ENCODE data around the gene NEDD9.

Gene NEDD9

DNA sequence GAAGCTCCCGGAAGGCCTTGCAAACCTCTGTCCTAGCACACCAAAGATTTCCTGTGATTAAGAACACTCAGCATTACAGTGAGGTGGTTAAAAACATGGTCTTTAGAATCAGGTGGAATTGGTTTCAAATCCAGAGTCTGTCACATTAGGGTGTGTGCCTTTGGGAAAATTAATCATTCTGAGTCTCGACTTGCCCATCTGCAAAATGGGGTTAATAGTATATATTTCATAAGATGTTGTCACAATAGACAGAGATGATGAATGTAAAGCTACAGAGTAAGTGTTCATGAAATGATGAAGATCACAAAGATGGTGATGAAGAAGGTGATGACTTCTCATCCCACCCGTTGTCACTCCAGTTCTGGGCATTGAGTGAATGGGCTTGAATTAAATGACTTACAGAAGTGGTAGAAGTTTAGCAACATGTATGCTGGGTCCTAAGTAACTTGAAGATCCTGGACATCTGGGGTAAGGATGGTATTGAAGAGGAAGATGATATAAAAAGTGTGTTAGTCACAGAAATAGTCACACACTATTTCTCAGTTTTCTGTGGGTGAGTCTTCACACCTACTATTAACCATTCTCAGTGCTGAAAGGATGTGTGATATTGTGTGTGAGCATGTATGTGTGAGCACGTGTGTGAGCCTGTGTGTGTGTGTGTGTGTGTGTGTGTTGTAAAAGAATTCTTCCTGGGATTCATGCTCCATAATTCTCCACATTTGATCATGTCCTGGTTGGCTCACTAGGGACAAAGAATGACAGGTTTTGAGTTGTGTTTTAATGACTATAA lies 28.0 kb upstream of the NEDD9 start:
- DNase-seq: no peak

DNA sequence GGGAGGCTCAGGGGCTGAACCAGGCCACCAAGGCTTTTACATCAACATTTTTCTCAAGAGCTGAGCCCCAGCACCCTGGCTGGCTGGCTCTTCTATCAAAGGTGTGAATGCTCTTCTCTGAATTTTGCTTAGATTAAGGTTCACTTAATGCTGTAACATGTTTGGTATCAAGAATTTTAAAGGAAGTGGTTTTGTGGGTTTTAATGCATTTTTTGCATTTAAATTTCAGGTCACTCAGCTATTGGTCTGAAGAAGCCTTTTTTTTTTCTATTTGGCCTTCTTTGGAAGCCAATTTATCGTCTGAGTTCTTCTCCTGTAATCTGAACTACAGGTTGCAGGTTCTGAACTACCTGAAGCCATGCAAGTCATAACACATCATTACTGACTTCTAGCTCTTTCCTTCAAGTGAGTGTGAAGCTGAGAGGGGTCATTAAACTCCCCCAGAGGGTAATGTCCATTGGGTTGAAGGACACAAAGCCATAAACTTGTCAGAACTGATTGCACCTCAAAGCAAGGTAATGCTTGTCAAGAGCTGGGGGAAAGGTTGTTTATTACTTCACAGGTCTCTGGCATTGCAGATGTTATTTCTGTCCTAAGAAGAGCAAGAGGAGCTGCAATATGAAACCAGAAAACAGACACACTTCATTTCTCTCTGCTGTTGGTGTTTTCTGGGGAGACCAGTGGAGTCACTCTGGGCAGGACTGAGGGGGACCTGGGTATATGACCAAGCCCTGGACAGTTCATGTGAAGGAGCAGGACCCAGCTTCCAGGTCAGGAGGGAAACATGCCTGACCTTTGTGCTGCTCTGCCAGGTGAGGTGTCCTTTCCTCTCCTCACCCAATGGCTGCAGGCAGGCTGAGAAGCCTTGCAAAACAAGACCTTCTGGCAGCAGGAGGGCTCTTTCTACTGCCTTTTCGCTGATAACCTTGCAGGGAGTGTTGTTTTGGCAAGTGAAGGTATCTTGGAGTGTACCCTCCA lies 26.1 kb upstream of the NEDD9 start:
- peak; percentile 27 for DNase-seq

DNA sequence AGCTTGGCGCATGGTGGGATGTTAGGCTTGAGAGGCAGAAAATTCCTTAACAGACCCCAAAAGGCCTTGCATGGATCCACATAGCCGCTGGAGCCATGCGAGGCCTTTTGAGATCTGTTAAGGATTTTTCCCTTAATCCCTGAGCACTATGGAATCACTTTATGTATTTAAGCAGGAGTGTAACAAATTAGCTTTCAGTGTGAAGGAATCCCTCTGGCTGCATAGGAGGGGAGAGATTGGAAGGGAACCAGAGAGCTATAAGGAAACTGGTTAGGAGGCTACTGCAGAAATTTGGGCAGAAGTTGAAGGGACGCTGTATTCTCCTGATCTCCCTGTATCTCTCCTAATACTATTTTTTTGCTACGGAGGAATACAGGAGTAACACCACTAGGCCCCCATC lies 23.1 kb upstream of the NEDD9 start:
- DNase-seq: no peak

DNA sequence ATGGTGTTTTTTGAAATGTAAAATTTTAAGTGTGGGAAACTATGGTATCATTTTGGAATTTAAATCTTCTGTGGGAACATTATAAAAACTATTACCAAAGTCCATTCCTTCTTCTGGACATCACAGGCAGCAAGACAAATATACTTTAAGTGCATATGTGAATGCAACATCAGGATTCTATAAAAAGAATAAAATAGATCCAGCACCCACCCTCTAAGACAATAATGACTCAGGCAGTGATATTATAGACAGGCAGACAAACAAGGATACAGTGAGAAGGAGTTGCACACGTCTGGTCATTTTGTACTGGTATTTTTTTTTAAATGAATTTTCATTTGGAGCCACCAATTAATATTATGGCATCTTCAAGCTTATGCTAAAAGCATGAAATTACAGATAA lies 21.1 kb upstream of the NEDD9 start:
- no peak for DNase-seq

DNA sequence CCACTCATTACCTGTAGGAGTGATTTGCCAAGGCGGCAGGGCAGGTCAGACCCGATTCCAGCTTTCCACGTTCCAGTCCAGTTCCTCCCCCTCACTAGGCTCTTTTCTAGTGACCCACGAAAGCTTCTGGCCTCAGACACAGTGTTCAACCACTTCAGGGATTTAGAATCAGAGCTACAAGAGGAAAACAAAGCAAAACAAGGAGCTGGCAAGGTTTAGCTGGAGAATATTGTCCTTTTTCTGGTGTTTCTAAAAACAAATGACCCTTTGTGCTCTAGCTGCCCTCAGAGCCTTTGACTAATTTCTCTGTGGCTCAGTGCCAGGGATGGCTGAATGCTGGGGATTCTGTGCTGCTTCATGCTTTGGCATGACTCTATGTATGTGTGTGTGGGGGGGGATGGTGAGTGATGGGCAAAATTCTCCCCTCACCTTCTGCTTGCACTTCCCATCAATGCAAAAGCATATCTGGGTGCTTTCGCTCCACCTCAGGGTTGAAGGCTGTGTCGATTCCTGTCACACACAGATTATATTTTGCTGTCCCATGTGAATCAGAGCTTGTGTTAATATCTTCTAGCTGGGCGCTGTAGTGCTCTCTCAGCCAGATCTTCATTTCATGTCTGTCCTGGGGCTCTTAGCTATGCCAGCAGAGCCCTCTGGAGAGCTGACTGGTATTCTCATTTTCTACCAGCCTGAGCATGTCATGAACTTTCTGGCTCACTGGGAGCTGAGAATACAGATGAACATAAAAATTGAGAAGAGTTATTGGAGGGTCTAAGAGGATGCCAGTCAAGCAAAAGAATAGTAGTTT lies 19.3 kb upstream of the NEDD9 start:
- no peak for DNase-seq

DNA sequence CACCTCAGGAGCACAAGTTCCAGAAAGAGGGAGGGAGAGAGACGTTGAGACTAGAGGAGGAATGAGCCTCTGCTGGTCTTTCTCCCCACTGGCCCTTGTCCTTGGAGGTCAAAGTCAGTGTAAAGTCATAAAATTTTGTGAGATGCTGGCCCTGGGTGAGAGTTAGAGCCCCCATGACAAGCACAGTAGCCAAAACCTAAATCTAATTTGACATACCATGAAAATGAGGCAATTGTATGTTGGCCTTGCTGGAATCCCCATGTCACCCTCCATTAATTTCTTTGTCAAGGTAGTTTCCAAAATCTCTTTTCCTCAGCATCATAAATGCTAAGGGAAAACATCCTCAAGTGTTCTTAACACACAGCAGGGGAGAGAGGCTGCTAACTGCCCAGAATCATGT lies 17.6 kb upstream of the NEDD9 start:
- DNase-seq: no peak

DNA sequence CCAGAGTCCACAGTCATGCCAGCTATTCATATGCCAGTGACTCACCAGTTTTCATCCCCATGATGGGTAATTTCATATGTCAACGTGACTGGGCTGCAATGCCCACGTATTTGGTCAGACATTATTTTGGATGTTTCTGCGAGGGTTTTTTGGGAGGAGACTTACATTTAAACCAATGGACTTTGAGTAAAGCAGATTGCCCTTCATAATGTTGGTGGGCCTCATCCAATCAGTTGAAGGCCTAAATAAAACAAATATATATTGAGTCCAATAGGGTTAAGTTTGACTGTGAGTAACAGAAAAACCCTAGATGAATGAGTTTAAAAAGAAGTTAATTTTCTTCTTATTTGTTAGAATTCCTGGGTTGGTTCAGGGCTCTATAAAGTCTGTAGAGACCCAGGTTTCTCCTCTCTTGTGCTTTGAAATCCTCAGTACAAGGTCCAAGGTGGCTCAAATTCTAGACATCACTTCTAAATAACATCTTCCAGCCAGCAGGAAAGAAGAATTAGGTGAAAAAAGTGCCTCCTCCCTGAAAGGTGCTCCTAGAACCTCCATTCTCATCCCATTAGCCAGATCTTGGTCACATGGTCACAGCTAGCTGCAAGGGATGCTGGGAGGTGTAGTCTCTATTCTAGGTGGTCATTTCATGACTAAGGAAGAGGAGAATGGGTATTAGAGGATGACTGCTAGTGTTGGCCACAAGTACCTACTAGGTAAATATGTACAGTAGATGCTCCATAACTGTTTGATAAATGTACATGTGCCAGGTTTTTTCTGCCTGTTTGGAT lies 16.7 kb upstream of the NEDD9 start:
- no peak for DNase-seq

DNA sequence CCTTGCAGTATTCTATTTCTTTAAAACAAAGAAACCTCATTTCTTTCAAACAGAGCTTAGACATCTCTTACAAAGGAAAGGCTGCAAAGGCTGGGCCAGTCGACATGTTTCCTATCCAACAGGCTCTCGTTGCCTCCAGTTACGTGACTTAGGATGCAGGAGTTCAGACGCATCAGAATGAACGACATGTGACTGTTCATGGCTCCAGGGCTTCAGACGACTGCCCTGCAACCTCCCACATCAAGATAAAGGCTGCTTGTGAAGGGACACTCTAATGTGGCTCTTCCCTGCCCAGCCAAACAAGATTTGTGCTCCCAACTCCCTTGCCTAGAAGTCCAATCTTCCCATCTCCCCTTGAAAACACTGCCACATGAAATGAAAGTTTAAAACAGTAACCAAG lies 14.3 kb upstream of the NEDD9 start:
- DNase-seq: no peak

DNA sequence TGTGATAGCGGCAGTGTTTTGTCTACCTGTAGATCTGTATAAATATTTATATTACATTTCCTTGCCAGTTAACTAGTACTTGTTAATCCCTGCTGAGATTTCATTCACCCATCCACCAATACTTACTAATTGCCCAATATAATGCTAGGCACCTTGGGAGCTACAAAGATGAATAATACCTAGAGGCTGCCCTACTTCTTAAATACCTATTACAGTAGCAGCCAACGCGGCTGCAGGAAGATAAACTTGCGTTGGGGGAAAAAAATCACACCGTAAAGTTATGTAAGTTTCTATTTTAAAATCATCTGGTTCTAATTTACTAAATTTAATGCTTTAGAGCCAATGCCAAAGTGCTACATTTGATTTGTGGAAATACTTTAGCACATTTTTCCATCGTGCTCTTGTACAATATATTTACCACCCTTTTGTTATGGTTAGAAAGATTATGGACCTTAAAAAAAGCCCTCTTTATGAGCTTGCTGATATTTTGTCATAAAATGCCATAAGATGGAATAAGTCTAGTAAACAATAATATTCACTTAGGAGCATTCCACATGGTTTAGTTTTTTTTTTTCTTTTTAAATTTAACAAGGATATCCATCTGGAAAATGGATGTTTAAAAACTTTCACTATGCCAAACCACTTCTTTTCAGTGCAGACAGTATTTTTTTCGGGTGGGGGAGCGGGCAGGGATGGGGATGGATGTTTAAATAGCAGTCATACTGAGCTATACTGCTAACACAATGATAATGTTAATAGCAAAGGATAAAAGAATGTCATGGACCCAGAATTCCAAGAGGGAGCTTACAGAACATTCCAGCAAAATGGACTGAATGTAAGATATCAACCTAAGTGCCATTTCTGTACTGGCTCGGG lies 13.2 kb upstream of the NEDD9 start:
- no peak for DNase-seq

DNA sequence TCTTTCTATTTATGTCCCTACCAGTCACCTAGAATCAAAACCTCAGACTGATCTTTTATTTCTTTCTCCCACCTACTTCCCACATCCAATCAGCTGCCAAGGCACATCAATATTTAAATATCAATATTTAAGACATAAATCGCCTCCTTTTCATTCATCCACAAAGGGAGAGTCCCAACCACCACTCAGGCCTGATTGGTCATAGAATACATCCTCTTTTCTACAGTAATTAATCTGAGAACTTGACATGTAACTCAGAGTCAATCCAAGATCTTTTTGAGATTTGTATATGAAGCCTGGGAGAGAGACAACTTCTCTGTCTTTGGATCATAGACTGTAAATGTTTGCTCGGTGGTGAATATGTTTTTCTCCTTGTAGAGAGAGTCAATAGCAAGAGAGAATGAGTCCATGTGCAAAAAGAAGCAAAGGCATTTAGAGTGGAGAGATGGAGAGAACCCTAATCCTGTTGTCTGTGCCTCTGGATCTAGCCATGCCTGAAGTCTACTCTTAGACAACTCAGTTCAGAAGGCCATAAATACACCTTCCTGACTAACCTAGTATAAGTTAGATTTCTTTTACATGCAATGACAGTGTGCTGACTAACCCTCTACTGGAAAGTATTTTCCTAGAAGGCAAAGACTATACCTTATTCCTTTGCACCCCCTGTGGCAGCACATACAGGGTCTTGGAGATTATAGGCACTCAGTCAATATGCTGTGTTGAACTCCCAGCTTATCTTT lies 12.1 kb upstream of the NEDD9 start:
- DNase-seq: no peak

DNA sequence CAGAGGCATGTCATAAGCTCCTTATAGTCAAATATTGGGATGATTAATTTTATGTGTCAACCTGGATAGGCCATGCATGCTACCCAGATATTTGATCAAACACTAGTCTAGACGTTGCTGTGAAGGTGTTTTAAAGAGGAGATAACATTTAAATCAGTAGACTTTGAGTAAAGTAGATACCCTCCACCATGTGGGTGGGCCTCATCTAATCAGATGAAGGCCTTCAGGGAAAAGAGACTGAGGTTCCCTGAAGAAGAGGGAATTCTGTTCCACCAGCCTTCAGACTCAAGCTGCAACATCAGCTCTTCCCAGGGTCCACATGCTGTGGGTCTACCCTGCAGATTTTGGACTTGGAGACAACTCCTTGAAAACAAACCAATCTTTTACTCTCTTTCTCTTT lies 11.4 kb upstream of the NEDD9 start:
- no peak for DNase-seq

DNA sequence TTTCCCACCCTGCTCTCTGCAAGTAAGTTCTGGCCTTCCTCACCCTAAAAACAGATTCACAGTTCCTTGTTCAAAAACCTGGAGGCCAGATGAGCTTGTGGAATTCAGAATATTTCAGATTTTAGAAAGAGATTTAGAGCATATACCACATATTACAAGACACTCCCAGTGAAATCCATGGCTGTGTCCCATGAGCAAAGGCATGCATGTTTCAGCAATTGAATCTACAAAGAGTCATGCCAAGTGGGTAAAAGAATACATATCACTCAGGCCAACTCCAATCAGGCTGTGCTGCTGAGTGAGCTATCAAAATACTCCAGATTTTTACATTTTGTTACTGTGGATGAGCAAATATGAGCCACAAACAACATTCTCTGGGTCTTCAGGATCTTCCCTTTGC lies 10.2 kb upstream of the NEDD9 start:
- DNase-seq: no peak

DNA sequence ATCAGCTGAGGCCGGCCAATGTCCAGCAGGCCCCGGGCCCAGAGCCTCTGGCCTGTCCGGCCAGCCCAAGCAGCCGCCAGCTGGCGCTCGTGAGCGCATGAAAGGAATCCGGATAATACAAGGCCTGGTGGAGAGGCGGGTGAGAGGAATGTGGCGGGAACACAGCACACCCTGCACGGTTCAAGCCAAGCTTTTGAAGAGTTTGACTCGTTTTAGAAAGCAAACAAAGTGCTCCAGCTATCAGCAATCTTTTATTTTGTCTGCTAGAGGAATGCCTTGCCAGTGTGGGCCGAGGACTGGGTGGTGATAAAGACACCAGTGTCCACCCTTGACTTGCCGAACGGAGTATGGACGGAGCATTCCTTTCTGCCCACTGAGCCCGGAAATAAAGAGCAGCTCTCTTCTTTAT lies 9.3 kb upstream of the NEDD9 start:
- no peak for DNase-seq

DNA sequence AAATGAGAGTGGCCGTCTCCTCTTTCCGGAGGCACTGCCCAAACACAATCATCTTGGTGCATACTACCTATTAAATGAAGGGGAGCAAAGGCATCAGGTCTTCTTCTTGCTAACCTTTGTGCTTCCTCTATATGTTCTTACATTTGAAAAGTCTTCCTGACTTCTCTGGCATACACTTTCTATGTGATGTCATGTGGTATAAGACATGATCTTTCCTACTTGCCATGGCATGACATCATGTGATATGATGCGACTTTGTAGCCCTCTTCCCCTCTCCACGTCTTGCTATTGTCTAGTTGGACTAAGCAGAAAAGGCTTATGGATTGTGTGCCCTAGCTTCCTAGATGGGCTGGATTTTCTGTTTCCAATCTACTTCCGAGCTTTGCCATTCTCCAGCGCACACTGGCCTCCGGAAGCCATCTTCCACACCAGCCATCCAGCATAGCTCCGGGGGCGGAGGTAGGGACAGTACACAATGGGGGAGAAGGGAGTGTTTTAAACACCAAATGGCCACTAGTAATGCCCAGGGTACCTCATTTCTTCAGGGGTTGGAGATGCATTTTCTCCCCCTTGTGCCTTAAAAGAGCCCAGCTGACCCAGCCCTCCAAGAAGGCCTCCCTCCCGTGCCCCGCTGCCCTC lies 8.8 kb upstream of the NEDD9 start:
- no peak for DNase-seq

DNA sequence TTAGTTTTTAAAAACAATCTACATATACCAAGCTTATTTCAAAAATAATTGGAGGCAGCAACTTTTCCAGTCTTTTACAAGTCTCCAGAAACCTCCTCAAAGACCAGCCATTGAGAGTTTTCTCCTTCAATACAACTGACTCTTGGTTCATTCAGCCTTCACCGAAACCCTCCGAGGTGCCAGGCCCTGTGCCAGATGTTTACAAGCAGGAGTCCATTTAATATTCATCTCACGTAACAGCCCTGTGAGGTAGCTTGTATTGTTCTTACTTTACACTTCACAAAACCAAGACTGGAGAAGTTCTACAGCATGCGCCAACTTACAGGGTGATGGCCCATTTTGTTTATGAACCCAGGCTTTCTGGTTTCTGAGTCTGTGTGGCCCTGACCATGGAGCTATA lies 5.5 kb upstream of the NEDD9 start:
- no peak for DNase-seq

DNA sequence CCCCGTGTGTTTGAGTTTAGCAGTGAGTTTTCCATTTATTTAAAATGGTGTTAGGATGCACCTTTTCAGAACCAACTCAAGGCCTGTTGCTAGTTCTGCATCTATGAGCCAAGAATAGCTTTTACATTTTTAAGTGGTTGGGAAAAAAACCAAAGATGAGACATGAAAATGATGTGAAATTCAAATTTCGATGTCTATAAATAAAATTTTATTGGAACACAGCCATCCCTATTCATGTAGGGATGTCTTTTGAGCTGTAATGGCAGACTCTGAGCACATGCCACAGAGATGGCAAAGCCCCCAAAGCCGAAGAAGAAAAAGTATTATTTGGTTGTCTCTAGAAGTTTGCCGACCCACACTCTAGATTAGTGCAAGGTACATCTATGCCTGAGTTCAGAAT lies 5.0 kb upstream of the NEDD9 start:
- DNase-seq: no peak

DNA sequence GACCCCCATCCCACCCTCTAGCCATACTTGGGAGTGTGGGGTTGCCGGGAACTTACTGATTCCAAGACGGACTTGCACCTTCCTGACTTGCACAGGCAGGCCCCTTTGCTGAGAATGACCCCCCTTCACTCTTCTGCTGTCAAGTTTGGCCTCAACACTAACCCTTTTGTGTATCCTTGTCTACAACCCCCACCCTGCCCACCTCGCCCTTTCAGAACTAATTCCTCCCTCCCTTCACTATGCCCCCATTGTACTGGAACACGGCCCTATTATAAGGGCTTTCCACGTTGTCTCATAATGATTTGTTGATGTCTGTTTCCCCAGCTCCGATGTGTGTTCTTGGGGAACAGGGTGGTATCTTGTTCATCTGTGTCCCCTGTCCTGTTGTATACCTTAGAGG lies 4.4 kb upstream of the NEDD9 start:
- DNase-seq: no peak

DNA sequence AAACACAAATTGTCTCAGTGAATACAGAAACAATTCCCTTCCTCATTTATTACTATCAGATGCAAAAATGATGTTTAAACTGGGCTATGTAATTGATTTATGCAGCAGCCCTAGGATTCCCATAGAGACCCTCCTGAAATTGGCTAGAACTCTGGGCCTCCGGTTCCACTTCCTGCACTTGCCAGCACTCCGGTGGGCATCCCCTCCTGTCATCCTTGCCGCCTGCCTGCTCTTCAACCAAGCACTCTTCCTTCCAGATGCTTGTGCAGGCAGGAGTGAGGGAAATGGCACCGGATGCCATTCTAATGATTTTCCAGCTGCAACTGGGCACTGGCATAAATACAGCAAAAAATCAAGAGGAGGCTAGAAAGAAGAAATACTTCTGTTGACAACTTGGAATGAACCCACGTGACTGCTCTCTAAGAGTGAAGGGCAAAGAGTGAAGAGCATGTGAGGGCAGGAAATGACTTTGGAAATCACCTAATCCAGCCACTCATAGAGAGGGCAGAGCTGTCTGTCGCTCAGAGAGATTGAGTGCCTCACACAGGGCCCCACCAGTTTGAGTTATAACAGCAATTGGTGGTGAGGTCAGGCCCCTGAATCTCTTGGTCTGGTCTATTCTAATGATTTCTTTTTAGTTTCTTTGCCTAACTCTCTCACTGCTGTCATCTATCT lies 3.7 kb upstream of the NEDD9 start:
- DNase-seq: peak; percentile 49

DNA sequence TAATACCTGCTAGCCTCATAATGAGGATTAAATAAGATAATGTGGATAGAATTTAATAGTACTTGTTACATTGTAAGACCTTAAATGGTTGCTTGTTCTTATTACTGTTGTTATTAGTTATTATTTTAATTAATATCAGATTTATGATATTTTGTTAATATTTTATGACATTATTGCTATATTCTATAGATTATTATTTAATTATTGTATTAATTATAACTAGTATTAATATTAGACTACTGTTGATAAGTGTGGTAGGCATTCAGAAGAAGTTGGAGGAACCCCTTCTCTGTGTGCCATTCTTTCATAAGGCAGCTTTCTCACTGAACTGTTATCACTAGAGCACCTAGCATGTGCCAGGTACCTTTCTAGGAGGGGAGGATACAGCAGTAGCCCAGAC lies 2.6 kb upstream of the NEDD9 start:
- no peak for DNase-seq

All from activated naive CD4-positive, alpha-beta T cell treated with Interleukin-2 at 50 U/mL for 16 hours (primary cell).